Chondrocyte (in vitro differentiated cells): Measurements from ENCODE around the gene DRGX. TPM values are rescaled to one million over a fixed set of nuclear protein-coding genes. Genes with fewer than 3 reads are reported as not detected.

ENCODE experiments used
- DNase-seq: peaks from one replicate; pipeline ENCODE4 v3.0.0; 2021; ENCODE audit warnings: mixed read lengths, low spot score
- H3K27ac Mint-ChIP-seq: one replicate; pipeline ENCODE4 v1.8.0; 2021; ENCODE audit warnings: mild to moderate bottlenecking, moderate library complexity, mixed read lengths; ENCODE audit not compliant: unreplicated experiment
- H3K27me3 Mint-ChIP-seq: 2 replicates; pipeline ENCODE4 v1.8.0; 2021; ENCODE audit warnings: low read depth, mixed read lengths
- H3K36me3 Mint-ChIP-seq: 2 replicates; pipeline ENCODE4 v1.8.0; 2021; ENCODE audit warnings: low read depth, mixed read lengths
- H3K4me1 Mint-ChIP-seq: 2 replicates; pipeline ENCODE4 v1.8.0; 2021; ENCODE audit warnings: low read depth, mild to moderate bottlenecking, mixed read lengths
- H3K4me3 Mint-ChIP-seq: one replicate; pipeline ENCODE4 v1.8.0; 2021; ENCODE audit warnings: mild to moderate bottlenecking, moderate library complexity, mixed read lengths; ENCODE audit not compliant: unreplicated experiment
- H3K9me3 Mint-ChIP-seq: 2 replicates; pipeline ENCODE4 v1.8.0; 2021; ENCODE audit warnings: low read depth, mixed read lengths
- CTCF ChIP-seq: fragments of 200-600 bp; sonication (generic); IDR thresholded peaks from 2 replicates; pipeline ENCODE4 v1.5.0; 2021; ENCODE audit warnings: antibody characterized with exemption, mild to moderate bottlenecking, moderate library complexity
- total RNA-seq: library from RNA; stranded (reverse); gene quantifications from 3 replicates; pipeline ENCODE4 v1.2.1, GENCODE V29; 2021

Gene DRGX
- total RNA-seq, 1 donor from 2014 or later, result not detected

- H3K9me3 Mint-ChIP-seq, result no peaks in the 10 kb centered on the region
- peaks cover 18% of the 10 kb centered on the region for H3K27me3 Mint-ChIP-seq
- H3K36me3 Mint-ChIP-seq, result no peaks in the 10 kb centered on the region
Measured at GRCh38 chr10:49374740-49375139, 21.1 kb downstream of the DRGX start.

GRCh38 chr10:49373361-49373760 is 22.5 kb downstream of the DRGX start:
- DNase-seq, result no peak
- no peak overlapping the region for H3K27ac Mint-ChIP-seq
- H3K4me3 Mint-ChIP-seq, result no peak overlapping the region

More at GRCh38 chr10:49374740-49375139, 21.1 kb downstream of the DRGX start:
- DNase-seq, result no peak
- H3K27ac Mint-ChIP-seq, result no peak overlapping the region
- peaks cover under 1% of the 10 kb centered on the region for H3K4me1 Mint-ChIP-seq
- no peak overlapping the region for H3K4me3 Mint-ChIP-seq
- TF ChIP-seq CTCF, result no peak

GRCh38 chr10:49371967-49372366 is 23.9 kb downstream of the DRGX start:
- no peak overlapping the region for H3K4me3 Mint-ChIP-seq
- H3K36me3 Mint-ChIP-seq, result no peaks in the 10 kb centered on the region
- peaks cover 9% of the 10 kb centered on the region for H3K4me1 Mint-ChIP-seq
- no peaks in the 10 kb centered on the region for H3K9me3 Mint-ChIP-seq
- no peak for TF ChIP-seq CTCF
- H3K27ac Mint-ChIP-seq, result no peak overlapping the region
- peaks cover 16% of the 10 kb centered on the region for H3K27me3 Mint-ChIP-seq
- DNase-seq, result no peak

More at GRCh38 chr10:49373361-49373760, 22.5 kb downstream of the DRGX start:
- H3K9me3 Mint-ChIP-seq, result no peaks in the 10 kb centered on the region
- H3K4me1 Mint-ChIP-seq, result peaks cover 9% of the 10 kb centered on the region
- no peak for TF ChIP-seq CTCF
- peaks cover 16% of the 10 kb centered on the region for H3K27me3 Mint-ChIP-seq
- H3K36me3 Mint-ChIP-seq, result no peaks in the 10 kb centered on the region

GRCh38 chr10:49370326-49371100 is 25.4 kb downstream of the DRGX start:
- H3K27me3 Mint-ChIP-seq, result peaks cover 9% of the 10 kb centered on the region
- no peaks in the 10 kb centered on the region for H3K36me3 Mint-ChIP-seq
- no peak for DNase-seq
- H3K9me3 Mint-ChIP-seq, result no peaks in the 10 kb centered on the region
- TF ChIP-seq CTCF, result no peak
- H3K4me1 Mint-ChIP-seq, result peaks cover 9% of the 10 kb centered on the region
- no peak overlapping the region for H3K4me3 Mint-ChIP-seq
- no peak overlapping the region for H3K27ac Mint-ChIP-seq

GRCh38 chr10:49369216-49370162 is 26.4 kb downstream of the DRGX start:
- H3K4me1 Mint-ChIP-seq, result peaks cover 9% of the 10 kb centered on the region
- peaks cover 8% of the 10 kb centered on the region for H3K27me3 Mint-ChIP-seq
- H3K27ac Mint-ChIP-seq, result peak overlapping the region; percentile 61
- H3K9me3 Mint-ChIP-seq, result no peaks in the 10 kb centered on the region
- no peak for TF ChIP-seq CTCF
- no peak overlapping the region for H3K4me3 Mint-ChIP-seq
- no peak for DNase-seq
- no peaks in the 10 kb centered on the region for H3K36me3 Mint-ChIP-seq
